ENCODE measurements around the gene ARHGEF1. TPM values are rescaled to one million over a fixed set of nuclear protein-coding genes. Genes with fewer than 3 reads are reported as not detected.

The ARHGEF1 gene
- total and polyA plus RNA-seq, 5 donors: 39.7 to 43.9 (median 41.1) TPM

DNA sequence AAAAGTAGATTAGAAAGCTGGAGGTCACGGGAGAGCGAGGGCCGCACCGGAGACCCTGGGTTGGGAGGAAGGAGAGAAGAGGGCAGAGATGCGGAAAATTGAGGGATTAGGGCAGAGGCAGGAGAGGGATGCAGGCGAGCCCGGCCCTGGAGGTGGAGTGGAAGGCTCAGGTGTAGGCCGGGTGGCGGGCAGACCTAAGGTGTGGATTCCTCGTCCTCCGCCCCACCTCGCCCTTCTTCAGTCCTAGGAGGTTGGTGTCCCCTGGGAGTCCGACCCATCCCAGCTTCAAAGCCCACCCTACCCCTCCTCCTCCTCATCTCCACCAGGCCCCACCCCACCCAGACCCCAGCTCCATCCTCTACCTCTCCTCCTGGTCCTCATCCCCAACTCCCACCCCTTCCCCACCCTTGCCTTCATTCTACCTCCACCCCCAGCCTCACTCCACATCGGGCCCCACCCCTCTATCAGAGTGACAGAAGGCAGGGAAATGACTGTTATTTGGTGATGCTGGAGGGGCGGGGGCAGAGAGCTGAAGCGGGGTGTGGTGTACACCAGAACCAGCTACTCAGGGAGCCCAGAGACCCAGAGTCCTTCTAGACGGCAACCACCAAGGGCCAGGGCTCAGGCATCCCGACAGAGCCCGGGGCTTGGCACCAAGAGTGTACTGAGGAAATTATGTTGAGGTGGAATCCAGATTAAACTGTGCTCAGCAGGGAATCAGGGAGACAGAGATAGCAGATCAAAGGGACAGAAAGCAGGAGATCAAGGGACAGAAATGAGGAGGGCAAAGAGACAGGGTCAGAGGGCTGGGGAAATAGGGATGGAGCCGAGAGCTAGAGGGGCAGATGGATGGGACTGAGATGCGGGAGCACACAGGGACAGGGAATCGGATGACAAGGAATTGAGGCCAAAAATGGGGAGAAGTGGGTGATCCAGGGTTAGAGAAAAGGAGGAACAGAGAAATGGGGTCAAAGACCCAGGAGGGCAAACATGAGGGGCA, 38.9 kb downstream of the ARHGEF1 start:
- Histone ChIP-seq H3K9me3 (ENCODE audit: control insufficient read depth, low read length) (no peaks in the 10 kb centered on the region), H3K4me3 (ENCODE audit: low read length) (no peak overlapping the region), H3K4me1 (ENCODE audit: control insufficient read depth, insufficient read depth, low read length) (no peaks in the 10 kb centered on the region), H3K27me3 (ENCODE audit: control insufficient read depth, insufficient read depth) (no peaks in the 10 kb centered on the region), H3K27ac (ENCODE audit: low read length) (no peak overlapping the region)
- ATAC-seq (no peak), DNase-seq (peak in 2 of 3 donors; percentile 30 to 32)
- intact Hi-C loops (cut with DNase I): no loop called here
- WGBS: 8% methylated on average over 22 of the region's 22 CpGs

GRCh38 chr19:41922585-41922984, 39.6 kb downstream of the ARHGEF1 start:
- Histone ChIP-seq H3K4me1 (ENCODE audit: control insufficient read depth, insufficient read depth, low read length) (no peaks in the 10 kb centered on the region), H3K27ac (ENCODE audit: low read length) (no peak overlapping the region), H3K9me3 (ENCODE audit: control insufficient read depth, low read length) (no peaks in the 10 kb centered on the region), H3K4me3 (ENCODE audit: low read length) (no peak overlapping the region), H3K27me3 (ENCODE audit: control insufficient read depth, insufficient read depth) (no peaks in the 10 kb centered on the region)
- DNase-seq (peak in 2 of 3 donors; percentile 14 to 30), ATAC-seq (no peak)
- 17% methylated on average over 18 of the region's 18 CpGs for WGBS
- intact Hi-C loops (cut with DNase I): no loop called here

- H3K9me3 ChIP-seq (ENCODE audit: control insufficient read depth, low read length): no peaks in the 10 kb centered on the region
- no peaks in the 10 kb centered on the region for H3K4me1 ChIP-seq (ENCODE audit: control insufficient read depth, insufficient read depth, low read length)
- H3K27me3 ChIP-seq (ENCODE audit: control insufficient read depth, insufficient read depth): no peaks in the 10 kb centered on the region
- DNase-seq (peak in 1 of 3 donors; percentile 2), ATAC-seq (no peak)
- intact Hi-C loops (cut with DNase I): no loop called here
- H3K4me3 ChIP-seq (ENCODE audit: low read length): no peak overlapping the region
- 37% methylated on average over 6 of the region's 6 CpGs for WGBS
- H3K27ac ChIP-seq (ENCODE audit: low read length): no peak overlapping the region
Measured at GRCh38 chr19:41923045-41923788, 40.2 kb downstream of the ARHGEF1 start.

- ATAC-seq (no peak), DNase-seq (peak in 2 of 3 donors; percentile 9 to 27)
- WGBS: 37% methylated on average over 13 of the region's 13 CpGs
- no peaks in the 10 kb centered on the region for H3K9me3 ChIP-seq (ENCODE audit: control insufficient read depth, low read length)
- H3K4me1 ChIP-seq (ENCODE audit: control insufficient read depth, insufficient read depth, low read length): peaks cover 2% of the 10 kb centered on the region
- H3K27ac ChIP-seq (ENCODE audit: low read length): no peak overlapping the region
- no peaks in the 10 kb centered on the region for H3K27me3 ChIP-seq (ENCODE audit: control insufficient read depth, insufficient read depth)
- H3K4me3 ChIP-seq (ENCODE audit: low read length): no peak overlapping the region
- intact Hi-C loops (cut with DNase I): no loop called here
Measured at GRCh38 chr19:41924151-41925145, 41.5 kb downstream of the ARHGEF1 start.

DNA sequence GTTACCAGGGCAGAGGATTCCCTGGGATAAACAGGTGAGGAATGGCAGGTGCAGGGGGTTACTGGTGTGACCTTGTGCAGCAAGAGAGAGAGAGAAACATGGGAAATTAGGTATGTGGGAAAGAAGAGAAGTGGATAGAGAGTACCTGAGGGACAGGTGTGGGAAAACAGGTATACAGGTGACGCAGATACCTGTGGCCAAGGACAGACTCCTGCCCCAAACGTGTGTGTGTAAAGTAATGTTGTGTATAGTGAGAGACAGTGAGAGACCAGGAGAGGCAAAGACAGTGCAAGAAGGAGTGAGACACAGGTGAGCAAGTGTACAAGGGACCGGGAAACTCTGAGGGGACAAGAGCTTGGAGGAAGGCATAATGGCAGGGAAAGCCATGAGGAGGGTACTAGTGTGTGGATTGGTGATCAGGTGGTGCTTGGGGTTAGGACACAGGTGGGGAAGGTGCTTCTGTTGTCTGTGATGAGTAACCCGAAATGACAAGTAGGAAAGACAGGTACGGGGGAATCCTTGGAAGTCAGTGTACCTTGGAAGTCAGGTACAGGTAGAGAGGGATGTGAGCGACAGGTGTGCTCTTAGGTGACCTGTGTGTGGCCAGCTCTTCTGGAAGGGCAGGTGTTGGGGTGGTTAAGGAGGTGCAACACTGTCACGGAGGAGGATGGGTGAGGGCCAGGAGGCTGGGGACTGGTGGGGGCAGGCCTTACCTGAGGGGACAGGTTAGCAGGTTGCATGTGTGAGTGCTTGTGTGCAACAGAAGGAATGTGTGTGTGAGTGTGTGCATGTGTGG, 42.4 kb downstream of the ARHGEF1 start:
- no peaks in the 10 kb centered on the region for H3K9me3 ChIP-seq (ENCODE audit: control insufficient read depth, low read length)
- intact Hi-C loops (cut with DNase I): no loop called here
- no peaks in the 10 kb centered on the region for H3K27me3 ChIP-seq (ENCODE audit: control insufficient read depth, insufficient read depth)
- 36% methylated on average over 7 of the region's 7 CpGs for WGBS
- ATAC-seq (no peak), DNase-seq (peak in 1 of 3 donors; percentile 4)
- peaks cover 2% of the 10 kb centered on the region for H3K4me1 ChIP-seq (ENCODE audit: control insufficient read depth, insufficient read depth, low read length)
- H3K4me3 ChIP-seq (ENCODE audit: low read length): no peak overlapping the region
- H3K27ac ChIP-seq (ENCODE audit: low read length): no peak overlapping the region

DNA sequence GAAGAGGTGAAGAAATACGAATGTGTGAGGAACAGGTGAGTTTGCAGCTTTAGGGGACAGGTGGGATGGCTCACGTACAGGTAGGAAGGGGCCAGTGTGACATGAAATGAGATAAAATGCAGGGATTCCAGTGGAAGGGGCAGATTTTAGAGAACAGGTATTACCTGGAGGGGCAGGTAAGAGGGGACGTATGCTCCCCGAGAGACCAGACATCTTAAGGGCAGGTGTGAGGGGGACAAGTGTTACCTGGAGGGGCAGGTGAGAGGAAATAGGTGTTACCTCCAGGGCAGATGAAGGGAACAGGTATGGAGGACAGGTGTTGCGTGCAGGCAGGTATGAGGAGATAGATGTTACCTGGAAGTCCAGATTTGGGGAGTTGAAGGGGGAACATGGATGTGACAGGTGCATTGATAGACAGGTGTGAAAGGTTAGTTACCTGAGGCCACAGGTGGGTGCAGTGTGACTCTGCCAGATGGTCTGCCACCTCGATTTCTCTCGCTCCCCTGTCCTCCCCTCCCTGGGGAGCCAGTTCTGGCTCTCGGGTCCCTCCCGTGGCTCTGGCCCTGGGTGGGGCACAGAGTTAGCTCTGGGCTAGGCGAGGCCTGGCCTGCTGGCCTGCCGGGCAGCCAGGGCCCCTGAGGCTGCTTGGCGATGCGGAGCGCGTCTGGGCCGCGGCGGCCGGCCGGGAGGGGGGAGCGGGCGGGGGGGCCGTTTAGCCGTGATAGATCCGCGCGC, 43.2 kb downstream of the ARHGEF1 start:
- Histone ChIP-seq H3K4me3 (ENCODE audit: low read length) (no peak overlapping the region), H3K27me3 (ENCODE audit: control insufficient read depth, insufficient read depth) (no peaks in the 10 kb centered on the region), H3K4me1 (ENCODE audit: control insufficient read depth, insufficient read depth, low read length) (peaks cover 2% of the 10 kb centered on the region), H3K9me3 (ENCODE audit: control insufficient read depth, low read length) (no peaks in the 10 kb centered on the region), H3K27ac (ENCODE audit: low read length) (no peak overlapping the region)
- intact Hi-C loops (cut with DNase I): no loop called here
- ATAC-seq: no peak
- DNase-seq: peak in 1 of 3 donors; percentile 23
- 18% methylated on average over 27 of the region's 27 CpGs for WGBS

DNA sequence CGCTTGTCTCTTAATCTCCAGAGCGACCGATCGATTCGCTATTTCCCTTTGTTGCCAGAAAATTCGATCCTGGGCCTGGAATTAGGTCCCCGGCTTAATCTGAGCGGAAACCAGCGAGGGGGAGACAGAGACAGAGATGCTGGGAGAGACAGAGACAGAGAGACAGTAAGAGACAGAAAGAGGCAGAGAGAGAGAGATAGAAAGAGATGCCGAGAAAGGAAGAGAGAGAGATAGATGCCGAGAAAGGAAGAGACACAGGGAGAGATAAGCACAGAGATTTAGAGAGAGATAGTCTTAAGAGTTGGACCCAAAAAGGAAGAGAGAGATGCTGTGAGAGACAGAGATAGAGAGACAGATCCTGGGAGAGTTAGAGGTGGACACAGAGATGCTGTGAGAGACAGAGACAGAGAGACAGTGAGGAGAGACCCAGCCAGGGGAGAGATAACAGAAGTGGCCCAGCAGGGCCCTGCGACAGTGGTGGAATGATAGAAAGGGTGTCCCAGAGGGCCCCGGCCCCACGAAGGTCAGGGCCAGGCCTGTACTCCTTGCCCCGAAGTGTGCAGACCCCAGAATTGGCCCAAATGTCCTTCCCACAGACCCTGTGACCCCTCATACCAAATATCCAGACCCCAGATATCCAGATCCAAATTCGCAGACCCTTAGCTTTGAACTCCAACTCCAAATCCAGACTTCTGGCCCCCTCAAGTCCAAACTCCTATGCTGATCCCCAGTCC, 43.9 kb downstream of the ARHGEF1 start:
- WGBS: 35% methylated on average over 16 of the region's 16 CpGs
- ATAC-seq (no peak), DNase-seq (peak in 1 of 3 donors; percentile 20)
- no peak overlapping the region for H3K27ac ChIP-seq (ENCODE audit: low read length)
- peaks cover 2% of the 10 kb centered on the region for H3K4me1 ChIP-seq (ENCODE audit: control insufficient read depth, insufficient read depth, low read length)
- H3K27me3 ChIP-seq (ENCODE audit: control insufficient read depth, insufficient read depth): no peaks in the 10 kb centered on the region
- intact Hi-C loops (cut with DNase I): no loop called here
- H3K4me3 ChIP-seq (ENCODE audit: low read length): no peak overlapping the region
- H3K9me3 ChIP-seq (ENCODE audit: control insufficient read depth, low read length): no peaks in the 10 kb centered on the region

DNA sequence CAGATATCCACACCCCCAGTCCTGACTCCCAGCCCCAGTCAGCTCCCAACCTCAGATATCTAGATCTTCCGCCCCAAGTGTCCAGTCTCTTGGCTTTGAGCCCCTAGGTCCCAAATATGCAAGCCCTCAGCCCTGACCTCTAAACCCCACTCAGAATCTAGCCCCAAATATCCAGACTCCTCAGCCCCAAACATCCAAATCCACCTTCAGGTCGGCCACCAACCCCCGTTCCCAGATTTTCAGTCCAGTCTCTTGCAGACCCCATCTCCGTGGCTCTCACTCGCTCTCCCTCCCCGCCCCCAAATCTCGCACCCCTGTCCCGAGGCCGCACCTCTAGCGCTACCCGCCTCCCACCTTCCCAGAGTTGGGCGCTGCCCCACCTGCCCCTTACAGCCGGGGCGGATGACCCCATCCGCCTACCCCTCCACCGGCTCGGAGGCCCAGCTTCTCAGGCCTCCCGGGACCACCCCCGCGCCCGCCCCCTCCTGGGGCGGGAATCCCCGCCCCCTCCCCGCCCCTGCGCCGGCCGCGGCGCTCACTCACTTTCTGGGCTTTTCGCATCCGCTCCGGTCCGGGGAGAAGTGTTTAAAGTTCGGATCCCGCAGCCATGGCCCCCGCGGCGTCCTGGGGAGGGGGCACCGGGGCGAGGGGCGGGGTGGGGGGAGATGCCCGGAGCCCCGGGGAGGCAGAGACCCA, 44.7 kb downstream of the ARHGEF1 start:
- no peaks in the 10 kb centered on the region for H3K27me3 ChIP-seq (ENCODE audit: control insufficient read depth, insufficient read depth)
- H3K4me1 ChIP-seq (ENCODE audit: control insufficient read depth, insufficient read depth, low read length): peaks cover 2% of the 10 kb centered on the region
- ATAC-seq: no peak
- peak in 1 of 3 donors; percentile 47 for DNase-seq
- H3K9me3 ChIP-seq (ENCODE audit: control insufficient read depth, low read length): no peaks in the 10 kb centered on the region
- no peak overlapping the region for H3K27ac ChIP-seq (ENCODE audit: low read length)
- intact Hi-C loops (cut with DNase I): no loop called here
- peak overlapping the region; percentile 57 for H3K4me3 ChIP-seq (ENCODE audit: low read length)
- 5% methylated on average over 43 of the region's 43 CpGs for WGBS
